Effector memory CD4-positive, alpha-beta T cell (primary cell): Measurements from ENCODE around the gene WDR49.

ENCODE experiments used
- DNase-seq, 3 donors: peaks; one replicate each; pipeline ENCODE4 v3.0.0-alpha.2; 2020
- H3K27ac ChIP-seq: 2 replicates; pipeline ENCODE4 v1.7.0; 2013; ENCODE audit warnings: mild to moderate bottlenecking, low read length, moderate library complexity; ENCODE audit not compliant: insufficient read depth, poor library complexity, severe bottlenecking
- H3K27me3 ChIP-seq: replicated peaks from 2 replicates; pipeline ENCODE4 v1.7.0; 2013; ENCODE audit warnings: mild to moderate bottlenecking, low read length; ENCODE audit not compliant: insufficient read depth, control insufficient read depth, poor library complexity, severe bottlenecking
- H3K36me3 ChIP-seq: 2 replicates; pipeline ENCODE4 v1.7.0; 2013; ENCODE audit warnings: mild to moderate bottlenecking, low read length, moderate library complexity; ENCODE audit not compliant: control insufficient read depth, insufficient read depth
- H3K4me1 ChIP-seq: 2 replicates; pipeline ENCODE4 v1.7.0; 2013; ENCODE audit warnings: low read length, mild to moderate bottlenecking; ENCODE audit not compliant: control insufficient read depth, insufficient read depth, poor library complexity, severe bottlenecking
- H3K4me3 ChIP-seq: 2 replicates; pipeline ENCODE4 v1.7.0; 2013; ENCODE audit warnings: low read length, low read depth, mild to moderate bottlenecking; ENCODE audit not compliant: insufficient read depth, poor library complexity, severe bottlenecking
- H3K9me3 ChIP-seq: 2 replicates; pipeline ENCODE4 v1.7.0; 2013; ENCODE audit warnings: mild to moderate bottlenecking, low read length, moderate library complexity; ENCODE audit not compliant: control insufficient read depth

WDR49 gene

GRCh38 chr3:167481164-167481563 is 172.6 kb downstream of the WDR49 start:
- Histone ChIP-seq H3K27ac (no peak overlapping the region), H3K27me3 (no peaks in the 10 kb centered on the region), H3K4me1 (no peaks in the 10 kb centered on the region), H3K36me3 (no peaks in the 10 kb centered on the region), H3K9me3 (no peaks in the 10 kb centered on the region), H3K4me3 (no peak overlapping the region)
- no peak for DNase-seq

DNA sequence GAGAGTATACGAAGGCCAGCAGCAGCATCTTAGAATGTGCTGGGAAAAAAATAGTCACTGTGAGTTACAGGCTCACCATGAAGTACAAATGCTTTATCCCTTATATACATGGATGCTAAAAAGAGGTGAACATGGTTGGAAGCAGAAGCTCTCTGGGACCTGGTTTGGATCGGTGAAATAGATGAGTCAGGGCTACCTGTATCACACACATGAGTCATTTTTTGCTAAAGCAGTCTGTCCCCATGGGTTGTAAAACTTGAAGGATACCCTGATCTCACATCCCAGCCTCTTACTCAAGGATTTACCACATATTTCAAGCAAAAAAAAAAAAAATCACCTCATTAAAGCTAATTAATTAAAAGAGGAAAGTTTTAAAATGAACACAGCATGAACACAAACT is 173.0 kb downstream of the WDR49 start:
- no peak overlapping the region for H3K27ac ChIP-seq
- H3K4me1 ChIP-seq, result no peaks in the 10 kb centered on the region
- H3K9me3 ChIP-seq, result no peaks in the 10 kb centered on the region
- no peaks in the 10 kb centered on the region for H3K27me3 ChIP-seq
- no peak for DNase-seq
- no peaks in the 10 kb centered on the region for H3K36me3 ChIP-seq
- H3K4me3 ChIP-seq, result no peak overlapping the region

GRCh38 chr3:167473863-167474262 is 179.9 kb downstream of the WDR49 start, which contains the start of gene SERPINI2:
Gene SERPINI2, minus strand, starts transcription at chr3:167474042. Its CDS starts 2,208 bp downstream, at chr3:167471834.
- no peak for DNase-seq
- H3K4me1 ChIP-seq, result no peaks in the 10 kb centered on the region
- H3K27me3 ChIP-seq, result no peaks in the 10 kb centered on the region
- H3K4me3 ChIP-seq, result no peak within 1 kb of the TSS
- no peak within 1 kb of the TSS for H3K27ac ChIP-seq
- no peaks in the 10 kb centered on the region for H3K9me3 ChIP-seq
- no peaks in the 10 kb centered on the region for H3K36me3 ChIP-seq

- H3K27me3 ChIP-seq, result no peaks in the 10 kb centered on the region
- no peaks in the 10 kb centered on the region for H3K36me3 ChIP-seq
- H3K27ac ChIP-seq, result no peak overlapping the region
- no peak for DNase-seq
- no peak overlapping the region for H3K4me3 ChIP-seq
- no peaks in the 10 kb centered on the region for H3K4me1 ChIP-seq
- no peaks in the 10 kb centered on the region for H3K9me3 ChIP-seq
Measured at GRCh38 chr3:167469381-167469780, 184.4 kb downstream of the WDR49 start.

DNA sequence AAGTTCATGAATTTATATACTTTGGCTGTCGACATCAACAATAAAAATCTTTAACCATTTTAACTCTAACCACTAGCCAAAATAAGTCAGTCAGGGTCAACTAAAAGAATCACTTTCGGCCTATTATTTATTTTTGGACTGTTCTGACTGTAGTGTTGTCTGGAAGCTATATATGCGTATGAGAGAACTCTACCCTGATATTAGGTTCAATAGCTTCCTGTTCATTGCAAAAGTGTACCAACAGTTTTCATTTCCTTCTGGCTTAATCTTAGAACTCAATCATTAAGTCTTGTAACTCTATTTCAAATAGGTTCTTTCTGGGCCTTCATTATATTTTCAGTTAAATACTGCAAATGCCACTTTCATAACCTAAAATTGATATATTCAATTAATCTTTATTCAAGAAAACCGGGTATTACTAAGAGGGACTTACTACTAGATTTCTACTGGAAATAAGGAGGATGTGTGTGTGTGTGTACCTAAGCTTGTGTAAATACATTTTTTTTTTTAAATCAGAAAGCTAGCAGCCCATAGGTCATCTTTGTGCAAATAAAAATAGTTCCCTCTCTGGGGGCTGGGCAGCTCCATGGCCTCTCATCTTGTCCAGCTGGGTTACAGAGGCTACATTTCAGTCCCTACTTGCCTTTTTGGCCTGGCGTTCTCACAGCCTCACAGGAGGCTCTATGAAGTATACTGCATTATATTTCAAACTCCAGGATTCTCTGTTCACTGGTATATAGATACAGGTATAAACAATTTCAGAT is 185.7 kb downstream of the WDR49 start:
- Histone ChIP-seq H3K9me3 (no peaks in the 10 kb centered on the region), H3K4me3 (no peak overlapping the region), H3K36me3 (no peaks in the 10 kb centered on the region), H3K27ac (no peak overlapping the region), H3K4me1 (no peaks in the 10 kb centered on the region), H3K27me3 (no peaks in the 10 kb centered on the region)
- DNase-seq, result no peak

DNA sequence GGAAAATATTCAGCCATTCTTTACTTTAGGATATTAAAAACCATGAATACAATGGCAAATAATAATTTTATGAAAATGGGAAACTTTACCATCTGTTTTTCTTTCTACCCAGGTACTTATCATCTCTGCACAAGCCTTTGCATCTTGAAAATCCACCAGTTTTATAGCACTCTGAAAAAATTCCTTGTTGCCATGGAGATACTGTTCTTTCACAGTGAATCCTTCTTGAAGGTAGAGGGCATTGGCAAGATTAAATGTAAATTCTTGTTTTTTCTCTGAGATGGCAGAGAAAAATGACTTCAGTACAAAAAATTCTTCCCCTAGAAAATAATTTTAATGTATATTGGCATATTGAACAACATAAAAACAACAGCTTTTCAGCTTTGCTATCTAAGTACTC is 186.8 kb downstream of the WDR49 start:
- Histone ChIP-seq H3K4me1 (no peaks in the 10 kb centered on the region), H3K9me3 (no peaks in the 10 kb centered on the region), H3K27ac (no peak overlapping the region), H3K36me3 (no peaks in the 10 kb centered on the region), H3K27me3 (no peaks in the 10 kb centered on the region), H3K4me3 (no peak overlapping the region)
- DNase-seq, result no peak

- no peak for DNase-seq
- no peak overlapping the region for H3K4me3 ChIP-seq
- no peaks in the 10 kb centered on the region for H3K27me3 ChIP-seq
- no peaks in the 10 kb centered on the region for H3K9me3 ChIP-seq
- H3K4me1 ChIP-seq, result no peaks in the 10 kb centered on the region
- no peaks in the 10 kb centered on the region for H3K36me3 ChIP-seq
- H3K27ac ChIP-seq, result no peak overlapping the region
Measured at GRCh38 chr3:167456157-167456799, 197.5 kb downstream of the WDR49 start.

DNA sequence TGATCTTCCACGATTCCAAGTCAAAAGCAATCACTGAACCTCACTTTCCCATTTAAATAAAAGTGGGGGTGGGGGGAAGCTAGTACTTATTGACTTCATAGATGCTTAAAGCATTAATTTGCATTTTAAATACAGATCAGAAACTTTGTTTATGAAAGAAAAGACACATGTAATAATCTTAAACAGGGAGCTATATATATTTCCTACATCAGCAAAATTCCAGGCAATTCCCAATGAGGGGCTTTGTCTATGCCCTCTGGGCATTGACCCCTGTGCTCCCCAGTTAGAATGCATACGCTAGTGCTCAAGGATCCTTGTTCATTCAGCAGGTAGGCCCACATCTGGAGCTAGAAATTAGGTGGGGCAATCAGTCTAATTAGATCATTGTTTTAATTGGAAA is 199.9 kb downstream of the WDR49 start:
- Histone ChIP-seq H3K4me3 (no peak overlapping the region), H3K27ac (no peak overlapping the region), H3K4me1 (no peaks in the 10 kb centered on the region), H3K9me3 (no peaks in the 10 kb centered on the region), H3K36me3 (no peaks in the 10 kb centered on the region), H3K27me3 (no peaks in the 10 kb centered on the region)
- no peak for DNase-seq

DNA sequence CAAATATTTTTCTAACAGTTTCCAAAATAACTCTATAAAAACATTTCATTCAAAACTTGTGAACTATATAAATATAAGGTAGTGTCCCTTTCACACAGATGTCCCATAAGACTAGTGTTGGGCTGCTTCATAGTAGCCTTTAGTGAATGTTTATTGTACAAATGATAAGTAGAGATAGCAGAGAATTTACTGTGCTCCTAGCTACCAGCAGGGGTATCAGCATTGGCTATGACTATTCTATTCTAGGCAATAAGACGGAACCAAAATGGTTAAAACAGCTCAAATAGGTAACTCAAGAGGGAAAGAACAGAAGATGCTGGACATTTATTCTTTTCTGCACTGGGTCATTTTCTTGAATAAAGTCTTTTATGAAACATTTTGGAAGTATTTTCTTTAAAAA is 202.5 kb downstream of the WDR49 start:
- Histone ChIP-seq H3K27ac (no peak overlapping the region), H3K4me3 (no peak overlapping the region), H3K27me3 (no peaks in the 10 kb centered on the region), H3K36me3 (no peaks in the 10 kb centered on the region), H3K4me1 (no peaks in the 10 kb centered on the region), H3K9me3 (no peaks in the 10 kb centered on the region)
- DNase-seq, result no peak

DNA sequence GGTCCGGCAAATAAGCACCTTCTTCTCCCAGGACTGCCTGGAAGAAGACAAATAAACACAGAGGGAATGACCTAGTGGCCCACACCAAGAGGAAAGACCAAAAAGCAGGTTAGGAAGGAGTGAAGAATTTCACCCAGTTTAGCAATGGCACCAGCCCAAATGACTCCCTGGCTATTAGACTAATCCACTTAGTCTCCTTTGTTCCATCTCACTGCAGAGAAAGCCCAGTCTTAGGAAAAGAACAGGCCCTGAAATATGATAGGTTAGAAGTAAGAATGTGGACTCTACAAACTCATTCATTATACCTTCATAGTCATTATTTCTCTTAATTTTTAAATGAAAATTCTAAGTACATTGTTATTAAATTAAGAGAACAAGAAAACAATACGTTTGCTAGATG is 203.1 kb downstream of the WDR49 start:
- no peaks in the 10 kb centered on the region for H3K36me3 ChIP-seq
- DNase-seq, result no peak
- H3K27me3 ChIP-seq, result no peaks in the 10 kb centered on the region
- no peaks in the 10 kb centered on the region for H3K4me1 ChIP-seq
- H3K27ac ChIP-seq, result no peak overlapping the region
- no peaks in the 10 kb centered on the region for H3K9me3 ChIP-seq
- no peak overlapping the region for H3K4me3 ChIP-seq
